Testis (tissue), 2 donors: ENCODE measurements around the gene KIAA1671.

ENCODE experiments used
- CTCF ChIP-seq, 3 experiments: fragments of 450-650 bp in 2 of 3; fragments of 200-600 bp in 1 of 3; sonication (generic) in 1 of 3; IDR thresholded peaks; one replicate each; pipeline ENCODE4 v1.5.1; 2016 to 2019; ENCODE audit warnings: antibody characterized with exemption in 3 of 3, mild to moderate bottlenecking in 2 of 3, moderate library complexity in 1 of 3
- POLR2A ChIP-seq: fragments of 450-650 bp; IDR thresholded peaks from one replicate; pipeline ENCODE4 v1.6.1; 2017; ENCODE audit warnings: antibody characterized with exemption, mild to moderate bottlenecking, moderate library complexity

- TF ChIP-seq CTCF (IDR thresholded peaks at IDR 0.05) (no peak), POLR2A (no peak)
These were observed 148.4 kb downstream of the KIAA1671 start for GRCh38 chr22:25100948-25101347.
